GM12891 (cell line): ENCODE measurements around the gene GLCCI1.

Experiments used
- POLR2A ChIP-seq: IDR thresholded peaks from 2 replicates; pipeline ENCODE4 v1.6.1; 2011; ENCODE audit warnings: low read depth, low read length, control low read depth
- POLR2AphosphoS5 ChIP-seq: IDR thresholded peaks from 2 replicates; pipeline ENCODE4 v1.6.1; 2011; ENCODE audit warnings: low read depth, low read length, control low read depth
- POU2F2 ChIP-seq: IDR thresholded peaks from 2 replicates; pipeline ENCODE4 v1.6.1; 2011; ENCODE audit warnings: low read depth, mild to moderate bottlenecking, control low read depth, low read length, moderate library complexity
- TAF1 ChIP-seq: IDR thresholded peaks from 2 replicates; pipeline ENCODE4 v1.6.1; 2011; ENCODE audit warnings: low read depth, low read length, control low read depth

GRCh38 chr7:7990441-7990761 is 21.8 kb downstream of the GLCCI1 start:
- no peak for TF ChIP-seq POLR2A
- no peak for TF ChIP-seq TAF1
- TF ChIP-seq POLR2AphosphoS5: no peak
- no peak for TF ChIP-seq POU2F2
